GM19463 (cell line): ENCODE data around the gene CREB3L4.

Experiments used
- ATAC-seq: cut with Tn5 transposase; IDR thresholded peaks from one replicate; pipeline ENCODE4 v1.9.1; 2021; ENCODE audit warnings: mild to moderate bottlenecking, moderate library complexity; ENCODE audit not compliant: unreplicated experiment

Gene CREB3L4, protein sequence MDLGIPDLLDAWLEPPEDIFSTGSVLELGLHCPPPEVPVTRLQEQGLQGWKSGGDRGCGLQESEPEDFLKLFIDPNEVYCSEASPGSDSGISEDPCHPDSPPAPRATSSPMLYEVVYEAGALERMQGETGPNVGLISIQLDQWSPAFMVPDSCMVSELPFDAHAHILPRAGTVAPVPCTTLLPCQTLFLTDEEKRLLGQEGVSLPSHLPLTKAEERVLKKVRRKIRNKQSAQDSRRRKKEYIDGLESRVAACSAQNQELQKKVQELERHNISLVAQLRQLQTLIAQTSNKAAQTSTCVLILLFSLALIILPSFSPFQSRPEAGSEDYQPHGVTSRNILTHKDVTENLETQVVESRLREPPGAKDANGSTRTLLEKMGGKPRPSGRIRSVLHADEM

GRCh38 chr1:153967107-153967999, at the start of gene CREB3L4:
CREB3L4 (plus strand) TSS chr1:153967902; CDS start chr1:153968526, 624 bp downstream.
- ATAC-seq, result peak; percentile 73

GRCh38 chr1:153919876-153920852, 47.5 kb upstream of the CREB3L4 start:
- ATAC-seq, result no peak

DNA sequence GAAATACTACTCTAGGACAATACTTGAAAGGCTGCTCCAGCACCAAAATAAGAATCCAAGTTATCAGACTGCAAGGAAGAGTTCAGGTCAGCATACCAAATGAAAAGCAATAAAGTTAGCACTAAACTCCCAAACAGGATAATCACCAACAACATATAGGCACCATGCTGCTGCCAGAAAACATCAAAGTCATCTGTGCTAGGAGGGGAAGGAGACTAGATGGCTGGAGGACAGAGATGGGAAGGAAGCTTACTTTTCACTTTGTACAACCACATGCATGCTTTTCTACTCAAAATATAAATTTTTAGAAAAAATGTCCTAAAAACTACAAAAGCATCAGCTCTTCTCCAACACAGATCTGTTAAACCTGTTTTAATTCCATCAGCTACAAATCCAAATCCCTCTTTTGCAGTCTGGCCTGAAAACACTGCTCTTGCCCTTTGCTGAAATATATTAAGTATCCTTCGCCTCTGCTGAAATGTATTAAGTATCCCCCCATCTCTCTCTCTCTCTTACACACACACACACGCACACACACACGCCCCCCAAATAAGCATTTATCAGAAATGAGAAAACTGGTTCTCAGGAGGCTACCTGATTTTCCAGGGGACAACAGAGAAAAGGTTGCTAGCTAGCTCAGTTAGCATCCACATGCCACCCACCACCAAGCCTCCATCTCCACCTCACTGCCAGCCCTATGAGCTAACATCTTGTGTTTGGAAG, 46.5 kb upstream of the CREB3L4 start:
- ATAC-seq, result no peak

DNA sequence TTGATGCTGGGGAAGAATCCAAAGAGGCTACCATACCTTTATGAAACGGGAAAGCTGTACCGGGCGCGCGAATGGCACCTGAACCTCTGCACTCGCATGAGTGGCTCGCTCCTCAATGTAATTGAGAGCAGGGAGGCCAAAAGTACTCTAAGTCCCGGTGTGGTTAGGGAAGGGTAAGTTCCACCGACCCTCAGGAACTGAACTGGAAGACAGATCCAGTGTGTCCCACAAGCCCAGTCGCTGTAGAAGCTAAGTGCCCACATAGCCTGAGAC, 46.0 kb upstream of the CREB3L4 start:
- ATAC-seq, result no peak

GRCh38 chr1:153922076-153922971, 45.4 kb upstream of the CREB3L4 start:
- peak; percentile 26 for ATAC-seq

GRCh38 chr1:153922972-153923925, 44.5 kb upstream of the CREB3L4 start, which contains the start of gene GATAD2B:
GATAD2B (minus strand) TSS chr1:153922972; CDS start chr1:153828347, 94,625 bp downstream.
- peak; percentile 92 for ATAC-seq

- no peak for ATAC-seq
Measured at GRCh38 chr1:153926405-153926804, 41.3 kb upstream of the CREB3L4 start.

DNA sequence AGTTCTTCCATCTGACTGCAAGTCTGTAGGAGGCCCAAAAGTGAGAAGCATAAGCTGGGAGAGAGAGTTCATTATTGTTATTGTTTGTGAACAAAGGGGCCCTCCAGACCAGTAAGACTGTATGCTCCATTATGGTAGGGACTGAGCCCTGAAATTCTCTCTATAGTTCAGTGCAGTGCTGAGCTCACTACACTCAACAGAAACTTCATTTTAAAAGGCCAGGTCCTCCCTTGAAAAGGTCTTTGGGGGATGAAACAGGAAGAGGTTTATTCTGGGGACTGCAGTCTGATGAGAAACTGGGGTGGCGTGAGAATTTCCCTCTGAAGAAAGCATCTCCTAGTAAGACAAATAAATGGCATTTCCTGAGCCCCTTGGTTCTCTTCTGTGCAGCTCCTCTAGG, 39.5 kb upstream of the CREB3L4 start:
- no peak for ATAC-seq

DNA sequence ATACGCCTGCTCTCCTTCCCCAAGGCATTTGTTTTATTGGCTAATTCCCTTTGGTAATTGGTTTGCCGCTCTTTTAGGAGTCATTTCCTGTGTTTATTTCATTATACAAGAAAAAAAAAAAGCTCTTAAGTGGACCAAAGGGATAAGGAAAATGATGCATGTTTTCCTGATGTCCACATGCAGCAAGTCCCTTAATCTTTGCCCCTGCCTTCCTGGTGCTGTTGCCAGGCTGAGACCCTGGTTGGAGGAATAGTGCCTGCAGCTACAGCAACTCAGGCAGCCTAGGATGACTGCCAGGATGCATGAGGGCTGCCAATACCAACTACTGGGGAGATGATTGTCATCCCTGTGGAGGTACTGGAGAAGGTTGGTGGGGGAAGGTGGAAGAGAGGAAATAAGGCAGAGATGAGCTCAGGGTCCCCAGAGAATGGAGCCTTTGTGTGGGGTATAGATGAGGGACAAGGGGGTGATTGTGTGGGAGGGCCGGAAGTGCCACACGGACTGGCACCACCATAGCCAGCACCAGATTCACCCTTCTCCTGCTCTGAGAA, 38.8 kb upstream of the CREB3L4 start:
- ATAC-seq, result no peak

GRCh38 chr1:153929426-153929825, 38.3 kb upstream of the CREB3L4 start:
- ATAC-seq, result no peak

- no peak for ATAC-seq
Measured at GRCh38 chr1:153929981-153930948, 37.4 kb upstream of the CREB3L4 start.

DNA sequence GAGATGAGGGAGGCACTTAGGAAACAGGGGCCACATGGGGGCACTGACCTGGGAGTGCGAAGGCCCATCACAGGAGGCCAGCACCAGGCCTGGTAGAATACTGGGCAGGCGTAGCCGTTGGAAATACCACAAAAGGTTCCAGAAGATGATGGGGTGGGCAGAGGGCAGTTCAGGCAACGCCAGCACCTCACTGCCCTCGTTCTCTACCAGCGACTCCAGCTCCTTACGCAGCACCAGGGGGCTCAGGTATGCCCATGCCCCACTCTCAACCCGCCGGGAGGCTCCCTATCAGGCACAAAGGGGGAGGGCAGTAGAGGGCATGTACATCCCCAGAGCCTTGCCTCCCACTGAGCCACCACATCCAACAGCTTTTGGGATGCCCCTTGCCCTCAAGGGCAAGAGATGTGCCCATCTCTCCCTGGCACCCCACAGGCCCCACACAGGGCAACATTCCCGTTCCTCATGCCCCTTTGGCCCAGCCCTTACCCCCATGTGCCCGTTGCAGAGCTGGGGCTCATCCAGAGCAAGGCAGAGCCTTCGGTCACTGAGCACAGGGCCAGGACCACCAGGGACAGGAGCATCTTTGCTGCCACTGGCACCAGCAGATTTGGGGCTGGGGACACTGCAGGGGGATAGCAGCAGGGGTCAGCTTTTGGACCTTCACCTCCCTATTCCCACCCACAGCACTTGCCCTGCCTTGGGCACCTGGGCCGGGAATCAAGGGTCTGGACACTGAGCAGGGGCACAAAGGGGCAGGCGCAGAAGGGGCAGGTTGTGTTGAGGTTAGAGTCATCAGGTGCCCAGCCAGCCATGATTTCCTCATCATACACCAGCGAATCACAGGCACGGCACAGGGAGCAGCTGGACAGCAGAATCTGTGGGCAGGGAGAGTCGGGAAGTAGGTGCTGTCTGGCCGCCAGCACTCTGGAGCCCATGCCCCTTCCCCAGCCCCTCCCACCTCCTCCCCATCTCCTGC, 35.3 kb upstream of the CREB3L4 start:
- no peak for ATAC-seq

- ATAC-seq, result no peak
Measured at GRCh38 chr1:153933430-153933829, 34.3 kb upstream of the CREB3L4 start.

- no peak for ATAC-seq
Measured at GRCh38 chr1:153933955-153934354, 33.7 kb upstream of the CREB3L4 start.

- ATAC-seq, result no peak
Measured at GRCh38 chr1:153934746-153935145, 33.0 kb upstream of the CREB3L4 start.
